Hippocampal formation (tissue), 2 donors: ENCODE results near the gene DAB2IP.

Experiments
- DNase-seq, 2 donors: peaks; one replicate each; lab custom pipeline; 2025; lab: John Stamatoyannopoulos, UW

Gene DAB2IP

DNA sequence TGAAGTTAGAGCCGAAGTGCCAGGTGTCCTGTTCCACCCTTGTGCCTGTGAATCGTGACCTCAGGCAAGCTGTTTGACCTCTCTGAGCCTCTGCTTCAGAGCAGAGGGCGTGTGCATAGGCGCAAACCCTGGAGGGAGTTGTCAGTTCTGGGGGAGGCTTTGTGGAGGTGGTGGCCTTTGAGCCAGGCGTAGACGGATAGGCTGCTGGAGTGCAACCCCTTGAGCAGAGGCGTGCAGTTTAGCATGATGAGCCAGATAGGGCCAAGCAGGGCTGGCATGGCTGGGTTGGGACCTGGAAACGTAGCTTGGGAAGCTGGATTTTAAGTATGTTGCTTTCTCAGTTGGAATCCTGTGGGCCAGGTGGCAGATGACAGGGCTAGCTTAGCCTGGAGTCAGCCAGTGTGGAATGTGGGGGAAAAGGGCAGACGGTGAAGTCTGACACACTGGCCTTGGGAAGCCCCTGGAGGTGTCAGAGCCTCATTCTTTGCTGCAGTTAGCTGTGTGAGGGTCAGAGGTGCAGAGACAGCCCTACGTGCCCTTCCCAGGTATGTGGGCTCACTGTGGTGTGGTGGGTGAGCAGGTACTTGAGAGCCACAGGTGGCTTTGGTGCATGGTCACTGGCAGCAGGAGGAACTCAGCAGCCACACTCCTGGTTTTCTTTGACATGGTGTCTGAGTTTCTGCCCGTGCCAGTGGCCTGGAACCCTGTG lies 93.4 kb downstream of the DAB2IP start:
- no peak for DNase-seq

DNA sequence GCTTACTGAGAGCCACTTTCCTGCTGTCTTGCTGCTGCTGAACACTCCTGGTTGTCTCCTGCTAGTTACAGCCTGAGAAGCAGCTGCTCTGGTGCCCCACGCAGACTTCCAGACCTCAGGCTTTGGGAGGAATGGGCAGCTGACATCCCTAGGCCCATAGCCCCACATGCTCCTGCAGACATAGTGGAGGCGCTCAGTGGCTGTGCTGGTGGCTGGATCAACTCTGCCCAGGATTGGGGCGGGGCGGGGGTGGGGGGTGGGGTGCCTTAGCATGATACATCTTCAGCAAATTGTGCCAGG lies 93.9 kb downstream of the DAB2IP start:
- DNase-seq = no peak

DNA sequence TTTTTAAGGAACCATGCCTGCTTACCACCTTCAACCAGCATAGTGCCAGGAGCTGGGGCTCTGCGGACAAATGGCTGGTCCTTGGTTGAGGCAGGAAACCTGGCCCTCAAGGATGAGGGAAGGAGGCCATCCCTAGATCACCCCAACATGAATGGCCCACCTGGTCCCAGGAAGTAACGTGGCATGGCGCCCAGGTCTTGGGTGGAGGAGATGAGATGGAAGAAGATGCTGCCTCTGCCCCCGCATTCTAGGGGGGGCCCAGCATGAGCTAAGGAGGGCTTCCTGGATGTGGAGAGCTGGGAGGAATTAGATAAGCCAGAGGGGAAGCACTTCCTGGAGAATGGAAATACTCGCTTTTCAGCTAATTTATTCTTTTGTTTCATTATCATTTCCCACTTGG lies 95.0 kb downstream of the DAB2IP start:
- DNase-seq = no peak

DNA sequence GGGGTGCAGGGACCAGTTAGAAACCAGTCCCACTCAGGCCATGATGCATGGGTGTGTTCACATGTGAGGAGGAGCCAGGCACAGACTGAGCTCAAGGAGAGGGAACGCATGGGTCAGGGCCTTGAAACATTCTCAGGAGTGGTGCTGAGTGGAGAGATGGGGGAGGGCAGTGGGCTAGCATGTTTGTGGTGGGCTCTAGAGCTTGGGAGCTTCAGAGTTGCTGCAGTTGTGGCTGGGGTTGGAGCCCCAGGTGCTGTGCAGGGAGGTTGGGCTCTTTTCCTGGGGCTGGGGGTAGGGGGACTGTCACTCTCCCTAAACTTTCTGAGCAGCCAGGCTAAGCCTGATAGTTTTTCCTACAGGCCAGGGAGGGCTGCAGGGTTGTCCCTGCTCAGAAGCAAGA lies 95.4 kb downstream of the DAB2IP start:
- no peak for DNase-seq

DNA sequence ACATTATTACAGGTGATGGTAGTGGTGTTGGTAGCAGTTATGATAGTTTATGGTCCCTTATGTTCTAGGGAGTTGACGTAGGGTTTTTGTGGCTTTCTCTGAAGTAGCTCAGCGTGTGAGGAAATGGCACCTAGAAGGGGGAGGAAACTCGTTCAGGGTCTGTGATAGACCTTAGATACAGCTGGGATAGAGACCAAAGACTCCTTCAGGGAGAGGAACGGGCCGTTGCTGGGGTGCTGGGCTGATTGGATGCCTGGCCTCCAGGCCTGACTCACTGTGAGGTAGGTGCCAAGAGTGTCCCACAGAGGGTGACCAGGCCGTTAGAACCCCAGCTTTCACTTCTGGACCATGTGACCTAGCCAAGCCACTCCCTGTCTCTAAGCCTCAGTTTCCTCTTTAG lies 96.6 kb downstream of the DAB2IP start:
- DNase-seq = no peak

DNA sequence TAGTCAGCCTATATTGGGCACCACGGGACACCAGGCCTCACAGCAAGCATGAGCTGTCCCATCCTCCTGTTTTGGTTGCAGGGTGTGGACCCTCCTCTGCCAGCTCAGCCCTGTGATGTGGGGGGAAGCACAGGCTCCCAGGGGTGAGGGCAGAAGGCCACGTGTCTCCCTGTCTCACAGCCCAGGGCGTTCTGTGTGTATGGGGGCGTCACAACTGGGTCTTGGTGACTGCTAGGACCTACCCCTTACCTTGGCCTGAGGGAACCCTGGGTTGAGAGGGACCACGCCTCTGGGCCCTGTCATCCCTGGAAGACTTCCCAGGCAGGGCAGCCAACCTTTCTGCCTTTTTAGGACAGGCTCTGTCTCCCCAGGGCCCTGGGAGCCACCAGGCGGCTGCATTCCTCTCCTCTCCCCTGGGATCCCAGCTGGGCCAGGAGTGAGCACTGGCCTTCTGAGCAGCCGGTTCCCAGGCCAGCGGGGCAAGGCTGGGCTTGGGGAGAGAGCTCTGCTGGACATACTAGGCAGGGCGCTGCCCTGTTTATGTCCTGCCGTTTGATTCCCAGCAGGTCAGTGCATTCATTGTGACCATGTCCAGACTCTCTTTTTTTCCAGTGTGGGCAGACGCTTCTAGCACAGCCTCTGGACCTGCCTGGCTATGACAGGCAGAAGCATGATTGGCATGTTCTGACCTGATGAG lies 97.4 kb downstream of the DAB2IP start:
- no peak for DNase-seq

DNA sequence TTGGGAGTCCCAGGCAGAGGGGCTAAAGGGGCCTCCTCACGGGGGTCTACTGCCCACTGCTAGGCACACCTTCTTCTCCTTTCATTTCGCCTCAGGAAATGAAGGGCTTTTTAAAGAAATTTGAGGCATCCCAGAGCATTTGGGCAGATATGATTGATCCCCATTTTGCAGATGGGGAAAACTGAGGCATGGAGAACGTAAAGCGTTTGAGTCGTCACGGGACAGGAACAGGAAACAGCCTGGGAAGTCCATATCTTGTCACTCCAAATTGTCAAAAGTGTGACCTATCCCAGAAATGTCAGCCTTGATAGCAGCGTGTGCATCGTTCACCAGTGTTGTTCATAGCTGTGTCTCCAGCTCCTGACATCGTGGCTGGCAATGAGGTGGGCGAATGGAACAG lies 98.2 kb downstream of the DAB2IP start:
- DNase-seq = no peak

DNA sequence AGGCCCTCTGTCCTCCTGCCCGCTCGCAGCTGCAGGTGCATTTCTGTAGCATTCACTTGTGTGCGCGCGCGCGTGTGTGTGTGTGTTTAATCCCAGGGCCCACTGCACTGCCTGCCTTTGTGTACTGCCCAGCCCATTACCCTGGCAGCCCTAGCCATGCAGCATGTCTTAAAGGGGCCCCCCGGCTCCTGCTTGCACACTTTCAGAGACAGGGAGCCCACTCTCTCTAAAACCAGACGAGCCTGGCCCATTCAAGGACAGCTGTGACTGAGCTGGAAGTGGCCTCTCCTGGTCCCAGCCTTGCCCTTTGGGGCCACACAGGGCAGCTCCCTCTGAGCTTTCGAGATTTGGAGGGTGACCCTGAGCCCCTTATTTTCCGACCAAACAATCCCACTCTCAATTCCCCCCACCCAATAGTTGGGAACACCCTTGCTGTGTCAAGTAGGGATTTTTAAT lies 98.9 kb downstream of the DAB2IP start:
- no peak for DNase-seq

DNA sequence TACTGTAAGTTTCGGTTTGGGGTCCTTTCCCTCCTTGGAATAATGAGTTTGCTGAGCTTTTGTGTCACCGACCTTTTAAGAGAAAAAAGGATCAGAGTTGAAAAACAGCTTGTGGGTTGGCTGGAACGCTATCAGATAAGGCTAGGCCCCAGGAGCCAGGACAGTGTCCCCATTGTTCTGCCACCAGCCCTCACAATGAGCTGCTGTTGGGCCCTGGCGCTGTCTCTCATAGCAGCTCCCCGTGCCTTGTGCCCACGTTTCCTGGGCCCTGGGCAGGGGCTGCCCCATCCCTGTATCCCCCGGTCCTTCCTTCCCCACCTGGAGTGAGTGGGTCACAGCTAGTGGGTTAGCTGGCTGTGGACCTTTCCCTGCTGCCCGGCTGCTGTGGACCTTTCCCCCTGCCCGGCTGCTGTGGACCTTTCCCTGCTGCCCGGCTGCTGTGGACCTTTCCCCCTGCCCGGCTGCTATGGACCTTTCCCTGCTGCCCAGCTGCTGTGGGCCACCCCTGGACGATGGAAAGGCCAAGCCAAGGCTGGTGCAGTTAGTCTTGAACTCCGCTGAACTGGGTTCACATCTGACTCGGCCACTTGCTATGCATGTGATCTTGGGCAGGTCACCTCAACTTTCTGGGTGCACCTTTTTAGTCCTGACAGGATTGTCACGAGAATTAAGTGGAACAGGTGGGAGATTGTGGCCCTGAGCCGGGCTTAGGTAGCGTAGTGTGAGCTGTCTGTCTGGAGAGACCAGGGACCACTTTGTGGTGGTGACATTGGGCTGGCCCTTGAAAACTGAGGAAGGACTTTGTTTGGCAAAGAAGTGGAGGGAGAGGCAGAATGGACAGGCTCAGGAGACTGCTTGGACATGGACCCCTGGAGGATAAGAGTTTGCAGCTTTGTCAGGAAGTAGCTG lies 99.5 kb downstream of the DAB2IP start:
- DNase-seq = peak; percentile 79 to 81

DNA sequence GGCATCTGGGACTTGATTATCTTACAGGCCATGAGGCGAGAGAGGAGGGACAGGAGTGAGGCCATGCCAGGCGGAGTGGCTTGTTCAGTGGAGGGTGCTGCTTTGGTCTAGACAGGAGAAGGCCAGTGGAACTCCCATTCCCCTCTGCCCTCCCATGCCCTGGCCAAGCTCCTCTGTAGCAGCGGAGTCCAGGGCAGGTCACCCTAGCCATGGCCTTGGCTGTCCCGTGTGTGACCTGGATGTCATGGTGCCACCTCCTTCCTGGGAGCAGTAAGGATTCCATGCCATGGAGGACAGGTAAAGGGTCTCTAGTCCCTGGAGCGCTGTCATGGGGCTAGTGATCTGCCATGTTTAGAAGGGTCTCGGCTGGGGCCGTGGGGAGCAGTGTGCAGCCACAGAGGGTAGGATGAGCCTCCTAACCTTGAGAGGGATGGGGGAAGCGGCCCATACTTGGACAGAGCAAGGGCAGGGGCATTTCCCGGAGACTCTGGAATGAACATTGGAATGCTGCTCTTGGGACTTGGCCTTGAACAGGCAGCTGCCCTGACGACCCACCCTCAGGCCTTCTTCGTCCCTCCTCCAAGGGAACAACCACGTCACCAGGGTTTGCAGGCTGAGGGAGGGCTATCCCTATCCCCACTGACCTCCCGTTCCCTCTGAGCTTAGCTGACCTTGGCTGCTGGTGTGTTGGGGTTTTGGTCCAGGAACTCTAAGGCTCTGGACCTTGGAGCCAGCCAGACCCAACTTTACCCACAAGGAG lies 100.4 kb downstream of the DAB2IP start:
- DNase-seq = no peak

DNA sequence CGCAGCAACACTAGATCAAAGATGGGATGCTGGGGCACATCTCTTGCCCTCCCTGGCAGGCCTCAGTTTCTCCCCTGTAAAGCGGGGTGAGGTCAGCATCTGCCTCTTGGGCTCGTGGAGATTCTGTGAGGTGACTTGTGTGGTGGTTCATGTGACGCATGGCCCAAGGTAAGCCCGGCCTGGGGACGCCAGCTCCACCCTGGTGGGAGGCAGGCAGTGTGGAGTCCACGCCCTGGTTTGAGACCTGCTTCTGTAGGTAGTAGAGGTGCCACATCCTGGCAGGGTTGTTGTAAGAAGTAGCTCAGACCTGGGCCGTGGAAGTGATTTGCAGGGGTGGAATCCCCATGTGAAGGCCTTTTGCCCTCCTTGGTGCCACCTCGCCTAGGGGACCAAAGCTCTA lies 101.5 kb downstream of the DAB2IP start:
- no peak for DNase-seq

DNA sequence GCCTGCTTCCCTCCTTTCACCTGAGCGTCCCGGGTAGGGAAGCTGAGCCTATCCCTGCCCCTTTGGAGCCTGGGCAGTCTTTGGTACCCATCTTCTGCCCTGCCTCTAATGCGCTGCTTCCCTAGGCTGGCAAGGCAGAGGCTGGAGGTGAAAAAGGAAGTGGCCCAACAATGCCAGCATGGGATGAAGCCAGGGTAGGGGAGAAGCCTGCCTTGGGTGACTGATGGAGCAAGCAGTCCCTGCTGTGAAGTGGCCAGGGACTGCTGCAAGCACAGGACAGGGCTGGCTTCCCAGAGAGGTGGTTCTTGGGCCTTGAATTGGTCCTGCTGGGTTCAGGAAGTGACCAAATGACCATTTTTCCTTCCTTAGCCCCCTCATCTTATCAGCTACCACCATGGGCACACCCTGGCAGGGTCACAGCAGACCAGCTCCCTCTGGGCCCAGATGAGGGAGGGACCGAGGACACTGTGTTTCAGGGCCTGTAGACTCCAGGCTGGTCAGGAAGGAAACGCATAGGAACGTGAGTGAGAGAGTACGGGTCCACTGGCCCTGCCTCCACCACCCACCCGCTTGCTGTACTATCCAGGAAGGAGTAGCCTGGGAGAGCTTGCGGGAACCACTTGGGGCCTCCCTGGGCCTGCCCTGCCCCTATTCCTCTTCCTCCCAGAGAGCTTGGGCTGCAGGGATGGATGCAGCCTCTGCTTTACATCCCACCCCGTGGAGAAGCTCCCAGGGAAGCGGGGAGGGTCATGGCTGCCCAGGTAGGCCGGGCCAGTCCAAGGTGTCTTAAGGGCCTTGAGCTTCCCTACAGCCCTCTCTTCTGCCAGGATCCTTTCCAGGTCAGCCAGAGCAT lies 102.6 kb downstream of the DAB2IP start:
- DNase-seq = no peak

DNA sequence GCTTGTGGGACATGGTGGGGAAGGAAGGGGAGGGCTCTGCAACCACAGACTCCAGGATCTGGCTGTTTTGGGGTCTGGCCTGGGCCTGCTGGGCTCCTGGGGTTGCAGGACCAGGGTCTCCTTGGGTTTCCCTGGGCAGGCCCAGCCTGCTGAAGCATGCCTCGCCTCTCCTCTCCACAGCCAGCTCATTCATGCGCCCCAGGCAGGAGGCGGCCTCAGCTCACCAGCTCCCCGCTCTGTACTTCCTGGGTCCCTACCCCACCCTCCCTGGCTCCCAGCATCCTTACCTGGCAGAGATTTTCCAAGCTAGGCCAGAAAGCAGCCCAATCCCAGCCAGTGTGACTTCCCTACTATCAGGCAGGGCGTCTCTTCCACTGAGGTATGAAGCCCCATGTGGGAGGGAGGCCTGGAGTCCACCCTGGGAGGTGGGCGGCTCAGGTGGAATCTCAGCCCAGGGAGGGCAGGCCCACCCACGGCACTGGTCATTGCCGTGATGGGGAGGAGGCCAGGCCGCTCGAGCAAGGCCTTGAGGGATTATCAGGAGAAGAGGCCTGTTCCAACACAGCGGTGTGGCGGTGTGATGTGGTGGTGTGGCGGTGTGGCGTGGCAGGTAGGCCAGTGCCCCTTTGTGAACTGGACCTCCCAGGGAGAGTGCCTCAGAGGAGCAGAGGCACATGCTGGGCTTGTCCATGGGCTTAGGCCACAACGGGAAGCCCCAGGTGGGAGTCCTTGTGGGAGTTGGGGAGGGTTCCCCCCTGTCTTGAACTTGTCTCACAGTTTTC lies 103.4 kb downstream of the DAB2IP start:
- DNase-seq = no peak

DNA sequence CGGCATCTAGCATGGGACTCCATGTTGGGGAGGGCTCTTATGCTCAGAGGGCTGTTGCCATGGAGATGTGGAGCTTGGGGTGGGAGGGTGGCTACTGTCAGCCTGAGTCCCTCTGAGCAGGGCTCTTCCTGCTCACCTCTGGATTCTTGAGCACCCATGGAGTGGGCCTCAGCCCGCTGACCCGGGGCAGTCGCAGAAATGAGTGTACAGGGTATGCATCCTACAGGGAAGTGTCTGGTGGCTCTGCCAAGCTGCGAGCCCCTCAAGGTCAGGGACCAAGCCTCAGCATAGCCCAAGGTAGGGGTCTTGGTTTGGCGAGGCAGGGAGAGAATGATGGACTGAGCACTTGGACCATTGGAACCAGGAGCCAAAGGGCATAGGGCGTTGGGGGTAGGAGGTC lies 104.1 kb downstream of the DAB2IP start:
- DNase-seq = no peak

DNA sequence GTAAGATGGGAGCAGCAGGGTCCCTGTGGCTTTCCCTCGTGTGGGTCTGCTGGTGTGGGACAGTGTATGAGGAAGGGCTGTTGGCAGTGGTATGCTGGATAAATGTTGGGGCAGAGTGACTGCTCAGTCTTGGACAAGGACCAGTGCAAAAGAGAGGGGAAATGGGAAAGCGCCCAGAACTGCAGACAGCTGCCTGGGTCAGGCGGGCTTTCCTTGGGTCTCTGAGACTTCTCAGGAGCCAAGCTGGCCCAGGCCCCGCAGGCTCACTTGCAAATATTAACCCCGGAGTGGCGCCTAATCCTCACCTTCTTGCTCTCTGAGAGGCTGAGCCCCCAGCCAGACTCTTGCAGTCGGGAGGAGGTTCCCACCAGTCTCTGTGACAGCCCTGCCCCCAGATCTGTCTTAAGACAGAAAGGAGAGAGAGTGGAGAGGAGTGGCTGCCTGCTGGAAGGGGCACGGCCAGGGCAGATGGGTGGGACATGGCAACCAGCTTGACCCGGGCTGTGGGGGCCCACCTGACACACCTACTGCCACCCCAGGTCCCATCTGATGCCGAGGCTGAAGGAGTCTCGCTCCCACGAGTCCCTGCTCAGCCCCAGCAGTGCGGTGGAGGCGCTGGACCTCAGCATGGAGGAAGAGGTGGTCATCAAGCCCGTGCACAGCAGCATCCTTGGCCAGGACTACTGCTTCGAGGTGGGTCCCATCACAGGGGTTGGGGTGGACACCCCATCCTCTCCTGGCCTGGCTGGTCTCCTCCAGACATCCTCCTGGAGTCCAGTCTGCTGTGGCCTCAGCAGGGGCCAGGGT lies 105.2 kb downstream of the DAB2IP start:
- peak; percentile 10 to 28 for DNase-seq

DNA sequence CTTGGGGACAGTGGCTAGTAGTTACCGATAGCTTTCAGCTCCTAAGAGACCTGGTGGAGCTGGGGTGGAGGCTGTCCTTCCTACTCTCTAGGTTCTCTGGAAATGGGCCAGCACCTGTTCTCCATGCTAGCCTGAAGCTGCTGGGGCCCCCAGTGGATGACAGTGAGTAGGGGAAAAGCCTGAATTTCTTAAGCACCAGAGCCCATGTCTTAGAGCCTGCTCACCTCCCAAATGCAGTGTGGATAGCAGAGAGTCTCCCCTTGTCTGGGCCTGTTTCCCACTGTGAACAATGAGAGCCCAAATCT lies 105.8 kb downstream of the DAB2IP start:
- no peak for DNase-seq

DNA sequence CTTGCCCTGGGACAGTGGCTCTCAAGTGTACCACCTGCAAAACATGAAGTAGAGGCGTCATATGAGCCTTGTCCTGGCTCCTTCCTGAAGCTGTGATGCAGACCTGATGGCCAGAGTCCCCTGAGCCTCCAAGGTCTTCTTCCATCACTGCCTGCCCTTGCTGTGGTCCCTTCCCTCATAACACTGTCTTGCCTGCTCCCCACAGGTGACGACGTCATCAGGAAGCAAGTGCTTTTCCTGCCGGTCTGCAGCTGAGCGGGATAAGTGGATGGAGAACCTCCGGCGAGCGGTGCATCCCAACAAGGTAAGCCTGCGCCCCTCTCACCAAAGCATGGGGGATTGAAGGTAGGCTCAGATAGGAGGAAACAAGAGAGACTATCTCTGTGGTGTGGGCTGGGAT lies 107.3 kb downstream of the DAB2IP start:
- DNase-seq = no peak

DNA sequence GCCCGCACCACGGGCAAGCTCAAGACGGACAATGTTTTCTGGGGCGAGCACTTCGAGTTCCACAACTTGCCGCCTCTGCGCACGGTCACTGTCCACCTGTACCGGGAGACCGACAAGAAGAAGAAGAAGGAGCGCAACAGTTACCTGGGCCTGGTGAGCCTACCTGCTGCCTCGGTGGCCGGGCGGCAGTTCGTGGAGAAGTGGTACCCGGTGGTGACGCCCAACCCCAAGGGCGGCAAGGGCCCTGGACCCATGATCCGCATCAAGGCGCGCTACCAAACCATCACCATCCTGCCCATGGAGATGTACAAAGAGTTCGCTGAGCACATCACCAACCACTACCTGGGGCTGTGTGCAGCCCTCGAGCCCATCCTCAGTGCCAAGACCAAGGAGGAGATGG lies 108.6 kb downstream of the DAB2IP start:
- DNase-seq = no peak

DNA sequence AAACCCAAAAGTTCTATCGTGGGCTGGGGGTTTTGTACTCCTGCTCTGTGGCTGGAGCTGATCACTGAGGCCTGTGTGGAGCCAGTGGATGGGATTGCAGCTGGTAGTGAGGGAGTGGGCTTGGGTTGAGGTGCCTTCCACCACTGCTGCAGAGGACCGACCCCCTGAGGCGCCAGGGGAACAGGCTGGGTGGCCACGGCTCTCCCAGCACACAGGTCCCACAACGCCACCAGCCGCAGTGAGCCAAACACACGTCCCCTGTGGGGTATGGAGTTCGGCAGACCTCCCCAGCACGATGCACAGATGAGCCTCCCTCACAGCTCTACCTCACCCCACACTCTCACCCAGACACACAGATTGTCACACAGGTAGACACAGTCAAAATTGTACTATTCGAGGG lies 109.1 kb downstream of the DAB2IP start:
- DNase-seq = no peak

DNA sequence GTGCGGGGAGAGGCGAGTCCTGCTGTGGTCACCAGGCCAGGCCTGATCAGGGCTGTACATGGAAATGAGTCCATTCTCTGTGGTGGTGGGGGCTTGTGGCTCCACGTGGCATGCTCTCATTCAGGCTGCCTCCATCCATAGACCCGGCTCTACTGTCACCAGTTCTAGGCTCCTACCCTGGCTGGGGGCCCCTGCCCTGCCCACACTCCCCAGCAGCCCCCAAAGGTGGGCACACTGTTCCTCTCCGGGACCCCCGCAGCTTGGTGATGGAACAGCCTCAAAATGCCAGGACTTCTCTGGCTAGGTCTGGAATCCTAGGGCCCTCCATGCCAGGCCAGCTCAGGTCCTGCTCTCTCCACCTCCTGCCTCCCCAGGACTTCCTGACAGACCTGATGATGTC lies 111.7 kb downstream of the DAB2IP start:
- DNase-seq = no peak
